Activated T-cell treated with anti-CD3 and anti-CD28 coated beads, Interleukin-2, amount 50 U/mL, for 48 hours (primary cell): ENCODE results near the gene PCBD2.
"Not testable (repeated sequence)": the region's sequence is repeated elsewhere in the genome, so short reads cannot be mapped to it uniquely, and the experiment has no call there.

Experiments used
- DNase-seq, 2 experiments: peaks; one replicate each; pipeline ENCODE4 v3.0.0-alpha.2; 2020

The PCBD2 gene

DNA sequence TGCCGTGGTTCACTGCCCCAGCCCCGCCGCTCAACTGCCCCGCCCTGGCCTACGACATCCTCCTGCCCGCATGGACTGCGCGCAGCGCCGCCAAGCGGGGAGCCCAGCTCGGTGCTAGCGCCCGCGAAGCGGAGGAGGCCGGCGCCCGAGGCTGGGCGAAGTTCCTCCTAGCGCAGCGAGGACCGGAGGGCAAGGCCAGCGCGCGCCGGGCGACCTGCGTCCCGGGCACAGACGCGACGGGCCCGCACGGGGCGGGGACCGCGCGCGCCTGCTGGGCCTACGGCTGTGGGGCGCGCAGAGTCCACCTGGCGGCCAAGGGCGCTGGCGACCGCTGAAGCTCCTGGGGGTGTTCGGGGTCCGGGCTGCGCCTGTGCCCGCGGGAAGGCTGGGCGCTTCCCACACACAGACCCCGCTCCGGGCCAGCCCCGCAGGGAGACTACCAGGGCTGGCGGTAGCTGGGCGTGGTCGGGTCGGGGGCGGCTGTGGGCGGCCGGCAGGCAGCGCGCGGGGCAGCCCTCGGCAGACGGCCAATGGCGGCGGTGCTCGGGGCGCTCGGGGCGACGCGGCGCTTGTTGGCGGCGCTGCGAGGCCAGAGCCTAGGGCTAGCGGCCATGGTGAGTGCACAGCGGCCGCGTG is at the start of gene PCBD2:
Gene PCBD2, plus strand, starts transcription at position 522 of the 636 bp plus-strand sequence. Its CDS starts 9 bp downstream, at position 531.
- DNase-seq: peak; percentile 96 to 97

DNA sequence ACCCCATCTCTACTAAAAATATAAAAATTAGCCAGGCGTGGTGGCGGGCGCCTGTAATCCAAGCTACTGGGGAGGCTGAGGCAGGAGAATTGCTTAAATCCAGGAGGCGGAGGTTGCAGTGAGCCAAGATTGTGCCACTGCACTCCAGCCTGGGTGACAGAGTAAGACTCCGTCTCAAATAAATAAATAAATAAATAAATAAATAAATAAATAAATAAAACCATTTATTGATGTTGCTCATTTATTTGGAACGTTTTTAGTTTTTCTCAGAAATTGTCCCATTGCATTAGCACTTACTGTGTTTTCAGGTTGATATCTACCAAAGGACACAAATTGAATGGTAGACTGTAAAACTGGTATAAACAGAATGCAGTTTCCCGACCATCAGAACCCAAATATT is 48.5 kb upstream of the PCBD2 start:
- not testable (repeated sequence) for DNase-seq

- DNase-seq: no peak
These were observed 47.5 kb upstream of the PCBD2 start for GRCh38 chr5:134857401-134857800.

- DNase-seq: peak in 1 of 2 experiments; percentile 10
These were observed 40.2 kb upstream of the PCBD2 start for GRCh38 chr5:134864707-134865106.

DNA sequence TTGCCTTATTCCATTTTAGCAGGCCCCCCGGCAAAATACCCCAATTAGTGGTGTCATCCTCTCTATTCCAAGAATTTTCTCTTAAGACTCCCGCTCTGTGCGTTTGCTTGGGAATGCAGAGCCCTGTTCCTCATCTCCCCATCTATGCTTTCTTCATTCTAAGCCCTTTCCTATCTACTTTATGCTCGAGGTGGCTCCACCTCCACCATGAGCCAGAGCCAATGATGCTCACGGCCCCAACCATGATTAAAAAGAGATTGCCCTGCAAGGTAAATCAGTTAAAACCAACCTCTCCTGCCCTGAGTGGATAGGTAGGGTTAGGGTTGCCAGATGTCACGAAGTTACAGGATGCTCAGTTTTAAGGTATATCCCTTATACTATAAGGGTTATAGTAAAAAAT is 31.4 kb upstream of the PCBD2 start:
- peak; percentile 36 to 38 for DNase-seq

DNA sequence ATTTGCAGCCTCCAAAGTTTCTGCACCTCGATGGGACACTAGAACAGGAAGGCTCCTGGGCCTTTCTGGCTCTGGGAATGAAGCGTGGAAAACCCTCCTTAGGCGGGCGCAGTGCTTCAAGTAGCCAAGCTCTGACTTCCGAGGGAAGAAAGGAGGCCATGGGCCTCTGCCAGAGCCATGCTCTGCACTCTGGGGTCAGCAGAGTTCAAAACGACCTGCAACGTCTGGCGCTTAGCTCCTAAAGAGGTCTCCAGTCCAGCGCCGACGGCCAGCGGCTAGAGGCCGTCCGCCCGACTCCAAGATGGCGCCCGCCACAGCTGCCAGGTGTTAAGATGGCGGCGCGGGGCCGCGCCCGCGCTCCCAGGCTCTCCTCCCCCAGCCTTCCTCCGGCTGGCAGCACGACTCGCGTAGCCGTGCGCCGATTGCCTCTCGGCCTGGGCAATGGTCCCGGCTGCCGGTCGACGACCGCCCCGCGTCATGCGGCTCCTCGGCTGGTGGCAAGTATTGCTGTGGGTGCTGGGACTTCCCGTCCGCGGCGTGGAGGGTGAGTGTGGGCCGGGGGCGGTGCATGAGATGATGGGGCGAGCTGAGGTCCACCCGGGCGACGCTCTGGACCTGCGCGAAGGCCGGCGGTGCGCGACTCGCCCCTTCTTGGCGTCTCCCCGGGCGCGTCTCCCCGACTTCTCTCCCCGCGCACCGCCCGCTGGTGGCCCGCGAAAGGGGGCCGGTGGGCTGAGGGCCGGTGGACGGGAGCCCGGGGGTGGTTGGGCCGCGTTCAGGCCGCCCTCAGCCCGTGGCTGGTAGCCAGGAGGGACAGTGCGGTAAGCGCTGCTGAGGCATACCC is 30.7 kb upstream of the PCBD2 start, which contains the start of gene TXNDC15:
Gene TXNDC15, plus strand, starts transcription at position 385 of the 844 bp plus-strand sequence. Its CDS starts 57 bp downstream, at position 442.
- peak; percentile 86 to 89 for DNase-seq

DNA sequence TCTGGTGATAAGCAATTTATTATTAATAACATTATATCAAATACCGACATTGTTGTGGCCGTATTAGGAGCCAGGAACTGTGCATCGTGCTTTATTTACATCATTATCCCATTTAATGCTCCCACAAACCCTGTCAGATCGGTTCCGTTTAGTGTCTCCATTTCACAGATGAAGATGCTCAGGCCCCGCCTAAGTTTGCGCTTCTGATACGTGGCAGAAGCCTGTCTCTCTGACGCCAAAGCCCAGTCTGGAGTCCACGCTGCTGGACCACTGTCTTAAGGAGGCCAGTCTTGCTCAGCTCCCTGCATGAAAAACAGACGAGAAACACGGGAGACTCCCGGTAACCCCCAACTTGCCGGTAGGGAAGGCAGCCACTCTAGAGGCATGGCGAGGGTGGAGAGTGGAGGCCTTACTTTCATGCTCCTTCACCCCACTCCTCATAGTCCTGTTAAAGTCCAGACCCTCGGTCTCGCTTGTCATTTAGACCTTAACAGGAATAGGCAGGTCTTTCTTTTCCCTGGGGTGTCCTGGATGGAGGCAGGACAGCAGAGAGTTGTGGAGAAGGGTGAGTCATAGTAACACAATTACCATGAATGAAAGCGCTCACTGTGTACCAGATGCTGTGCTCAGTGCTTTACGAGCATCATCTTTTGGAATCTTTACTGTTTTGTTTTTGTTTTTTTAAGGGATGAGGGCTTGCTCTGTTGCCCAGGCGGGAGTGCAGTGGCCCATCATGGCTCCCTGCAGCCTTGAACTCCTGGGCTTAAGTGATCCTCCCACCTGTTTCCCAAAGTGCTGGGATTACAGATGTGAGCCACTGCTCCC is 29.9 kb upstream of the PCBD2 start:
- peak; percentile 67 to 72 for DNase-seq

- no peak for DNase-seq
These were observed 27.8 kb upstream of the PCBD2 start for GRCh38 chr5:134877159-134877558.

DNA sequence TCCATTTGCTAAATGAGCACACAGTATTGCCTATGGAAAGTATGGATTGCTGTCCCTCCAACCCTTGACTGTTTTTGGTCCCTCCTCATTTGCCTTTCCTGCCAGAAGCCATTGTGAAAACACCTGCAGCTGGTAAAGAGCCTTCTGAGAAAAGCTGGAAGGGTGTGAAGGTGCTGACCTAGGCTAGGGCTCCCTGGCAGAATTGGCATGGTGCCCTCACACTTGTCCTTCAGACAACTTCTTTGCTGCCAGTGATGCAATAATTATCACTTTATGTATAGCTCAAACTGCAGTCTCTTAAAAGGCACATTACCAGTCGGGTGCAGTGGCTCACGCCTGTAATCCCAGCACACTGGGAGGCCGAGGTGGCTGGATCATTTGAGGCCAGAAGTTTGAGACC is 26.5 kb upstream of the PCBD2 start:
- DNase-seq: peak in 1 of 2 experiments; percentile 1

DNA sequence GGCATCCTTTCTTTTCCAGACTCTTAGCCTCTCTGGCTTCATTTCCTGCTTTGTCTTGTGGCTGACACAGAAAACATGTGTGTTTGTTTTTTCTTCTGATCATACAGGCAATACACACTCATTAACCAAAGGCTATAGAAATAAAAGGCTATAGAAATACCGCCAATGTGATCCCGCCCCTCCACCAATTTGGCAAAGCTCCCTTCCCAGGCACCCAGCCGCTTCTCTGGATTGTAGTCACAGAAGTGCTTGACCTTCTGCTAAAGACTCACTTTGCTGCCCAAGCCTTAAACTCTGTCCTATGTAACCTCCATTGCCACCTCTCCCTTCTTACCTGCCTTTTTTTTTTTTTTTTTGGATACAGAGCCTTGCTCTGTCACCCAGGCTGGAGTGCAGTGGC is 25.5 kb upstream of the PCBD2 start:
- DNase-seq: no peak

DNA sequence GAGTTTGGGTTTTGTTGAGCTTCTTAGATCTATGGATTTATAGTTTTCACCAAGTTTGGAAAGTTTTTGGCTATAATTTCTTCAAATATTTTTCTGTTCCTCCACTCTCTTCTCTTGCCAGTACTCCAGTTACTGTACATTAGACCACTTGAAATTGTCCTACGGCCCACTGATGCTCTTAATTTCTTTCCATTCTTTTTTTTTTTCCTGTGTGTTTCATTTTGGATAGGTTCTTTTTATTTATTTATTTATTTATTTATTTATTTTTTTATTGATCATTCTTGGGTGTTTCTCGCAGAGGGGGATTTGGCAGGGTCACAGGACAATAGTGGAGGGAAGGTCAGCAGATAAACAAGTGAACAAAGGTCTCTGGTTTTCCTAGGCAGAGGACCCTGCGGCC is 24.0 kb upstream of the PCBD2 start:
- not testable (repeated sequence) for DNase-seq

DNA sequence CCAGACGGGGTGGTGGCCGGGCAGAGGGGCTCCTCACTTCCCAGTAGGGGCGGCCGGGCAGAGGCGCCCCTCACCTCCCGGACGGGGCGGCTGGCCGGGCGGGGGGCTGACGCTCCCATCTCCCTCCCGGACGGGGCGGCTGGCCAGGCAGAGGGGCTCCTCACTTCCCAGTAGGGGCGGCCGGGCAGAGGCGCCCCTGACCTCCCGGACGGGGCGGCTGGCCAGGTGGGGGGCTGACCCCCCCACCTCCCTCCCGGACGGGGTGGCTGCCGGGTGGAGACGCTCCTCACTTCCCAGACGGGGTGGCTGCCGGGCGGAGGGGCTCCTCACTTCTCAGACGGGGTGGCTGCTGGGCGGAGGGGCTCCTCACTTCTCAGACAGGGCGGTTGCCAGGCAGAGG is 23.2 kb upstream of the PCBD2 start:
- DNase-seq: not testable (repeated sequence)

DNA sequence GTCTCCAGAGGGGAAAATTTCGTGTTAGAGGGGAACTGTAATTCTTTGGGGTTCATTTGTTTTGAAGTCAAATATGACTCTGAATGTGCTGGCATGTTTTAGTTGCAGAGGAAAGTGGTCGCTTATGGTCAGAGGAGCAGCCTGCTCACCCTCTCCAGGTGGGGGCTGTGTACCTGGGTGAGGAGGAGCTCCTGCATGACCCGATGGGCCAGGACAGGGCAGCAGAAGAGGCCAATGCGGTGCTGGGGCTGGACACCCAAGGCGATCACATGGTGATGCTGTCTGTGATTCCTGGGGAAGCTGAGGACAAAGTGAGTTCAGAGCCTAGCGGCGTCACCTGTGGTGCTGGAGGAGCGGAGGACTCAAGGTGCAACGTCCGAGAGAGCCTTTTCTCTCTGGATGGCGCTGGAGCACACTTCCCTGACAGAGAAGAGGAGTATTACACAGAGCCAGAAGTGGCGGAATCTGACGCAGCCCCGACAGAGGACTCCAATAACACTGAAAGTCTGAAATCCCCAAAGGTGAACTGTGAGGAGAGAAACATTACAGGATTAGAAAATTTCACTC is 17.3 kb upstream of the PCBD2 start:
- DNase-seq: no peak

GRCh38 chr5:134889335-134889734 is 15.6 kb upstream of the PCBD2 start:
- DNase-seq: no peak

DNA sequence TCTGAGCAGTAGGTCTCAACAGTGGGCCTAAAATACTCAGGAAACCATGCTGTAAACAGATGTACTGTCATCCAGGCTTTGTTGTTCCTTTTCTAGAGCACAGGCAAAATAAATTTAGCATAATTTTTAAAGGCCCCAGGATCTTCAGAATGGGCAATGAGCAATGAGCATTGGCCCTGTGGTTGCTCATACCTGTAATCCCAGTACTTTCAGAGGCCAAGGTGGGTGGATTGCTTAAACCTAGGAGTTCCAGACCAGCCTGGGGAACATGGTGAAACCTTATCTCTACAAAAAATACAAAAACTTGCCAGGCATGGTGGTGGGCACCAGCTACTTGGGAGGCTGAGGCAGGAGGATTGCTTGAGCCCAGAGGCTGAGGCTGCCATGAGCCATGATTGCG is 13.5 kb upstream of the PCBD2 start:
- DNase-seq: no peak

GRCh38 chr5:134892282-134892681 is 12.6 kb upstream of the PCBD2 start:
- DNase-seq: no peak

DNA sequence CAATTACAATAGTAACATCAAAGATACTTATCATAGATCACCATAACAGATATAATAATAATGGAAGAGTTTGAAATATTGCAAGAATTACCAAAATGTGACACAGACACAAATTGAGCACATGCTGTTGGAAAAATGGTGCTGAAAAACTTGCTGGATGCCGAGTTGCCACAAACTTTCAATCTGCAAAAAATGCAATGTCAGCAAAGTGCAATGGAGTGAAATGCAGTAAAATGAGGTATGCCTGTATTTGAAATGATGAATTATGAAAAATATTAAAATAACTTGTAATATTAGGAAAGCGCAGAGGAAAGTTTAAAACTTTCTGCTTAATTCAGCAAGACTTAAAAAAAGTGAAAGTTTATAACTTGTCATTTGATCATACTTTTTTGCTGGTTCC is 12.0 kb upstream of the PCBD2 start:
- DNase-seq: no peak

GRCh38 chr5:134893748-134894505 is 11.0 kb upstream of the PCBD2 start:
- no peak for DNase-seq

DNA sequence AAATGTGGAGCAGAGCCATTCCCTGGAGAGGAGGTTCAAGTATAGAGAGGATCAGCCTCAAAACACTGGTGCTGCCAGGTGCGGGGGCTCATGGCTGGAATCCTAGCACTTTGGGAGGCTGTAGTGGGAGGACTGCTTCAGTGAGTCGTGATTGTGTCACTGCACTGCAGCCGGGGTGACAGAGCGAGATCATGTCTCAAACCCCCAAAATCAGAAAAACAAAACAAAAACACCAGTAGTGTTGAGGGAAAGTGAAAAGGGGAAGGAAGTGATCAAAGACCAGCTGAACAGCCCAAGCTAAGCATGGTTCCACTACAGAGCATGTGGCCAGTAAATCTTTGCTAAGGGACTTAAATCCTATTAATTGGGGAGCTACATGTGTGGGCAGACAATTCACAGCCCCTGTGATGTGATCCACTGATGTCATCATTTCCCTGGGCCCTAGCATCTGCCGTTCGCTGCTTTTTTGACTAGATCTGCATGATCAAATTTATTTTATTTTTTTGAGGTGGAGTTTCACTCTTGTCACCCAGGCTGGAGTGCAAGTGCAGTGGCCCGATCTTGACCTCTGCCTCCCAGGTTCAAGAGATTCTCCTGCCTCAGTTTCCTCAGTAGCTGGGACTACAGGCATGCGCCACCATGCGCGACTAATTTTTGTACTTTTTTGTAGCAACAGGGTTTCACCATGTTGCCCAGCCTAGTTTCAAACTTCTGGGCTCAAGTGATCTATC is 2.7 kb upstream of the PCBD2 start:
- DNase-seq: no peak

DNA sequence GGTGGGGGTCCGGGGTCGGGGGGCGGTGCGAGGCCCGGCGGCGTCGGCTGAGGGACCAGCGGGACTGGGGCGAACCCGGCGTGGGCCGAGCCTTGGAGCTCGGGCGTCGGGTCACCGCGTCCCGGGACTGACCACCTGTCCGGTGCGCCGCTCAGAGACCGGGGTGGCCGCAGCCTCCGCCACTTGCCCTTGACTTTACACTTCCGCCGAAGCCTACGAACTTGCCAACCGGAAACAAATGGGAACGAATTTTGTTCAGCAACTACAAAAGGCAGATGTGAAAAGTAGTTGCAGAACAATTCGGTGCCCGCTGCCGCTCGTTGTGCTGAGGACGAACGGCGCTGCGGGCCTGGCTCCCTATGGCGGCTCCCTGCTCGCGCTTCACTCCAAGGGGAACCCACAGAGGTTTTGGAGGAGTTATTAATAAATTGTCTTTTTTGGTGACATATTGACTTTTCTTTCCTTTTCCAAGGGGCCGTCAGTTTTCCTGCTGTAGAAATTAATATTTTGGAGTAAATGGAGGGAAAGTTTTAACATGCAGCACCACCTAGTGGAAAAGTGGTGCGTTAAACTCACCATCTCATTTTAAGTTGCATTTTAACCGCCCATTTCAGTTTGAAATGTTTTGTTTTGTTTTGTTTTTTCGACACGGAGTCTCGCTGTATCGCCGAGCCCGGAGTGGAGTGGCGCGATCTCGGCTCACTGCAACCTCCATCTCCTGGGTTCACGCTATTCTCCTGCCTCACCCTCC is 490 bp downstream of the PCBD2 start:
- peak; percentile 81 to 86 for DNase-seq

DNA sequence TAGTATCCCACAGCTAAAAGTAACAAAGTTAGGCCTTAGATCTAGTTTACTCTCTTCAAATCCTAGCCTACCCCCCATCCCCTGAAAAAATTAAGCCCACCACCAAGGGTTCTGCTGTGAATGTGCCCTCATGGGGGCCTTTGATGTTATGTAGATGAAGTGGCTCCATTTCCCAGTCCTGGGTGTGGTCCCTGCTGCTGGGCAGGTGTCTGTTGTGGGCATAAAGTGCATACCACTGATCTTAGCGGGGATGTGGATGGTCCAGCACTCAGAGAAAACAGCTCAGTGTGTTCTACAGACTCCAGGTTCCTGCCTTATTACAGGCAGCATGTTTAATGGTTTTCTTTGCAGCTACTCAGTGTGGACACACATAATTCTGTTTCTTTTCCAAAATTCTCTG is 1.9 kb downstream of the PCBD2 start:
- DNase-seq: no peak
